ENCODE measurements around the gene UGT1A8.

DNA sequence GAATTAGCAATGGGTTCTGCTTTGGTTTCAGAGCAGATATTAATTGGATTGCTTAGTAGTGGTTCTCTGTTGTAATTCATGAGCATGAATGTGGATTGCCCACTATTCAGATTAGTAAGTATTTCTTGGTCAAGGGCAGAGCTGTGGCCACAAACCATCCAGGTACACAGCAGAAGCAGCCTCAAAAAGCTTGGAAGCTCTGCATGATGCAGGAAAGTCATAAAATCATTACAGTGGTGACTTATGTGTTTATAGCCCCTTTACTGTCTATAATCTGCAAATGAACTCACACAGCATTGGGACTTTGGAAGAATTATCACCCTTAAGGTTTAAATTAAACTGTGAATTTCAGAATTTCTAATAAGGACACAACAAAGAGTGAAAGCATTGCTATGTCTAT is 140.7 kb downstream of the UGT1A8 start:
- TF ChIP-seq POLR2A (IDR thresholded peaks at IDR 0.05), result no peak
- TF ChIP-seq, protein P1, sequence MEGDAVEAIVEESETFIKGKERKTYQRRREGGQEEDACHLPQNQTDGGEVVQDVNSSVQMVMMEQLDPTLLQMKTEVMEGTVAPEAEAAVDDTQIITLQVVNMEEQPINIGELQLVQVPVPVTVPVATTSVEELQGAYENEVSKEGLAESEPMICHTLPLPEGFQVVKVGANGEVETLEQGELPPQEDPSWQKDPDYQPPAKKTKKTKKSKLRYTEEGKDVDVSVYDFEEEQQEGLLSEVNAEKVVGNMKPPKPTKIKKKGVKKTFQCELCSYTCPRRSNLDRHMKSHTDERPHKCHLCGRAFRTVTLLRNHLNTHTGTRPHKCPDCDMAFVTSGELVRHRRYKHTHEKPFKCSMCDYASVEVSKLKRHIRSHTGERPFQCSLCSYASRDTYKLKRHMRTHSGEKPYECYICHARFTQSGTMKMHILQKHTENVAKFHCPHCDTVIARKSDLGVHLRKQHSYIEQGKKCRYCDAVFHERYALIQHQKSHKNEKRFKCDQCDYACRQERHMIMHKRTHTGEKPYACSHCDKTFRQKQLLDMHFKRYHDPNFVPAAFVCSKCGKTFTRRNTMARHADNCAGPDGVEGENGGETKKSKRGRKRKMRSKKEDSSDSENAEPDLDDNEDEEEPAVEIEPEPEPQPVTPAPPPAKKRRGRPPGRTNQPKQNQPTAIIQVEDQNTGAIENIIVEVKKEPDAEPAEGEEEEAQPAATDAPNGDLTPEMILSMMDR (IDR thresholded peaks at IDR 0.05), result no peak
